GM19035 (cell line): ENCODE measurements around the gene RAD17.
"Not testable (repeated sequence)": the region's sequence is repeated elsewhere in the genome, so short reads cannot be mapped to it uniquely, and the experiment has no call there.

Experiments used
- ATAC-seq: cut with Tn5 transposase; IDR thresholded peaks from one replicate; pipeline ENCODE4 v1.9.1; 2021; ENCODE audit not compliant: unreplicated experiment

The RAD17 gene

GRCh38 chr5:69369340-69370121, at the start of gene RAD17, which contains the start of the genes AK6 and TAF9:
TSS of gene RAD17 (plus strand) at chr5:69369818. CDS start at chr5:69372209, 2,391 bp downstream.
TSS of gene AK6 (minus strand) at chr5:69369520. CDS start at chr5:69369490, 30 bp downstream.
TSS of gene TAF9 (minus strand) at chr5:69369520. CDS start at chr5:69365737, 3,783 bp downstream.
- peak; percentile 96 for ATAC-seq

GRCh38 chr5:69326365-69326764, 43.3 kb upstream of the RAD17 start:
- ATAC-seq: no peak

- no peak for ATAC-seq
These were observed 39.6 kb upstream of the RAD17 start for GRCh38 chr5:69329905-69330489.

GRCh38 chr5:69331528-69332445, 37.8 kb upstream of the RAD17 start:
- ATAC-seq: no peak

- ATAC-seq: not testable (repeated sequence)
These were observed 35.8 kb upstream of the RAD17 start for GRCh38 chr5:69333668-69334315.

- no peak for ATAC-seq
These were observed 34.8 kb upstream of the RAD17 start for GRCh38 chr5:69334793-69335268.

- no peak for ATAC-seq
These were observed 34.2 kb upstream of the RAD17 start for GRCh38 chr5:69335341-69335935.

- ATAC-seq: no peak
These were observed 28.0 kb upstream of the RAD17 start for GRCh38 chr5:69341520-69342161.

GRCh38 chr5:69343083-69343482, 26.5 kb upstream of the RAD17 start:
- no peak for ATAC-seq

- ATAC-seq: no peak
These were observed 19.0 kb upstream of the RAD17 start for GRCh38 chr5:69350664-69351063.

GRCh38 chr5:69359699-69360098, 9.9 kb upstream of the RAD17 start:
- ATAC-seq: no peak

- ATAC-seq: no peak
These were observed 9.2 kb upstream of the RAD17 start for GRCh38 chr5:69360442-69360841.

- no peak for ATAC-seq
These were observed 5.2 kb upstream of the RAD17 start for GRCh38 chr5:69364414-69364813.

GRCh38 chr5:69364850-69365249, 4.8 kb upstream of the RAD17 start:
- no peak for ATAC-seq

GRCh38 chr5:69367697-69368279, 1.8 kb upstream of the RAD17 start:
- ATAC-seq: no peak

GRCh38 chr5:69368458-69369339, 919 bp upstream of the RAD17 start:
- ATAC-seq: no peak

GRCh38 chr5:69370335-69370734, 717 bp downstream of the RAD17 start:
- not testable (repeated sequence) for ATAC-seq

GRCh38 chr5:69372394-69372793, 2.8 kb downstream of the RAD17 start:
- no peak for ATAC-seq
